Activated CD4-positive, alpha-beta T cell treated with anti-CD3 and anti-CD28 coated beads, Interleukin-2, Interleukin-6, amounts not matched to agents 100 ng/mL and 50 ng/mL, durations not matched to agents 16 hours and 8 hours (primary cell): ENCODE data around the gene POLR3C.
A peak's percentile ranks its signal among the peaks of the same experiment; 100 is the strongest.
"Not testable (repeated sequence)": the region's sequence is repeated elsewhere in the genome, so short reads cannot be mapped to it uniquely, and the experiment has no call there.

Source experiments
- DNase-seq: peaks from one replicate; pipeline ENCODE4 v3.0.0-alpha.2; 2020

The POLR3C gene, protein sequence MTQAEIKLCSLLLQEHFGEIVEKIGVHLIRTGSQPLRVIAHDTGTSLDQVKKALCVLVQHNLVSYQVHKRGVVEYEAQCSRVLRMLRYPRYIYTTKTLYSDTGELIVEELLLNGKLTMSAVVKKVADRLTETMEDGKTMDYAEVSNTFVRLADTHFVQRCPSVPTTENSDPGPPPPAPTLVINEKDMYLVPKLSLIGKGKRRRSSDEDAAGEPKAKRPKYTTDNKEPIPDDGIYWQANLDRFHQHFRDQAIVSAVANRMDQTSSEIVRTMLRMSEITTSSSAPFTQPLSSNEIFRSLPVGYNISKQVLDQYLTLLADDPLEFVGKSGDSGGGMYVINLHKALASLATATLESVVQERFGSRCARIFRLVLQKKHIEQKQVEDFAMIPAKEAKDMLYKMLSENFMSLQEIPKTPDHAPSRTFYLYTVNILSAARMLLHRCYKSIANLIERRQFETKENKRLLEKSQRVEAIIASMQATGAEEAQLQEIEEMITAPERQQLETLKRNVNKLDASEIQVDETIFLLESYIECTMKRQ

DNA sequence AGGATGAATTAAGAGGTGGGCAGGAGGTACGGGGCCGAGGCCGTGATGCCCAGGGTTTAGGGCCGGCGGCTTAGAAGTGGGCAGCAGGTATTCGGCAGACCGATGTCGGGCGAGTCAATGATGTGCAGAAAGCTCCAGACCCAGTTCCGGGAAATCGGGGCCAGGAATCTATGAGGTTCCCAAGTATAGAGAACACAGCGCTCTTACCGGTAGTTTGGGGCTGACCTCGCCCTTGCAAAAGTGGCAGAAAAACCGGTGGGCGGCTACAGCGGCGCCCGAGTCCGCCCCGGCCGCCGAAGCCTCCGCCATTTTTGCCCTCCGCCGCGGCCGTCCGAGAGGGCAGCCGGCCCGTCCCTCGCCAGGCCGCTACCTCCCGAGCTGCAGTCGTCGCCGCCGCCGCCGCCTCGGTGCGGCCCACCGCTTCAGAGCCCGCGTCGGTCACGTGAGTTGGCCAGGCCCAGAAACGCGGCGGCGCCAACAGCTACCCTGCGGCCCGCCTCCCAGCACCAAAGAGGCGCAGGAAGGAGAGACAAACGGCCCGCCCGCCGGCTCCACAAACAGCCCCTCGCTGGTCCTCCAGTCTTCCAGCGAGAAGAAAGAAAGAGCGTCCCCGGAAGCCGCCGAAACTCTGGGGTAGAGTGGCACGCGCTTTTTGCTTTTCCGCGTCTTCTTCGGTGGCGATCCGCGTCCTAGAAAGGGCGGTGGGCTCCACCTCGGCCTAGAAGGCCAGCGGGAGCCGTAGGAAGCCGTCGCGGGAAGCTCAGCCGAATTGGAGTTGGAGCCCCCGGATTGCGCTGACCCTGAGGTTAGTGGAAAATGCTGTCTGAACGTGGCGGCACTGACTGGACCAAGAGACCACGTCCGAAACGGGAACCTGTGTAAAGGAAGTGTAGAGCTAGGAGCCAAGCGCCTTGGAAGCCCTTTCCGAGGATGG, at the start of gene POLR3C, which contains the start of gene RNF115:
Gene POLR3C, plus strand, starts transcription at position 636 of the 934 bp plus-strand sequence. CDS start 1,577 bp downstream, outside the sequence.
Gene RNF115, minus strand, starts transcription at position 531 of the 934 bp plus-strand sequence. Its CDS starts 222 bp downstream, at position 309.
- peak; percentile 93 for DNase-seq

- DNase-seq = no peak
Observed at GRCh38 chr1:145777357-145778145, 46.4 kb upstream of the POLR3C start.

DNA sequence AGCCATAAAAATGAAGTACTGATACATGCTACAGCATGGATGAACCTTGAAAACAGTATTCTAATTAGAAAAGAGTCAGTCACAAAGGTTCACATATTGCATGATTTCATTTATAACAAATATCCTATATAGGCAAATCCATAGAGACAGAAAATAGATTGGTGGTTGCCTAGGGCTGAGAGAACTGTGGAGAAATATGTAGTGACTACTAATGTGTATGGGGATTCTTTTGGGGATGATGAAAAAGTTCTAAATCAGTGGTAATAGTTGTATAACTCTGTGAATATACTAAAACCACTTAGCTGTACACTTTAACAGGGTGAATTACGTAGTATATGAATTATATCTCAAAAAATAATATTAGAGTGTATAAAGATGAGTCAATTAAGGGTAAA, 45.9 kb upstream of the POLR3C start:
- DNase-seq = no peak

DNA sequence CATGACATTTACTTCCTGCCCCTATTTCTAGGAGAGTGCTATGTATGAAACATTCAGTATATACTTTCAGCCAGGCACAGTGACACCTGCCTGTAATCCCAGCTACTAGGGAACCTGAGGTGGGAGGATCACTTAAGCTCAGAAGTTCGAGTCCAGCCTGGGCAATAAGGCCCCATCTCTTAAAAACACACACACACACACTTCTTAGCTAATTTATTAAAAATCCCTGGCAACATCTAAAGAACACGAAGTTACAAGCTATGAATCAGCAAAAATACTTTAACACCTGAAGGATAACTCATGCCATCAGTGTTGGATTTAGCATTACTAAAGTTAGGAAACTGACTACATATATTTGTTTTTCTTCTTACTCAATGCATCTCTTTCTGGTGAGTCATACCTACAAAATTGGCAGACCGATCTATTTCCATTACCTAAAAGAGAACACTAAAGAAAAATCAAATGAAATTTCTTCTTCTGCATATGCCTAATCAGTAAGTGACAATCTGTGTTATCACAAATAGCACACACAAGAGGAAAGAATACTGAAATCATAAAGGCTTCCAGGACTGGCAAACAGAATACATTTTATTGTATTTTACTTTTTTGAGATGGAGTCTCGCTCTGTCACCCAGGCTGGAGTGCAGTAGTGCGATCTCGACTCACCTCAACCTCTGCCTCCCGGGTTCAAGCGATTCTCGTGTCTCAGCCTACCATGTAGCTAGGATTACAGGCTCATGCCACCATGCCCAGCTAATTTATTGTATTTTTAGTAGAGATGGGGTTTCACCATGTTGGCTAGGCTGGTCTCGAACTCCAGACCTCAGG, 41.5 kb upstream of the POLR3C start:
- DNase-seq = peak; percentile 19

DNA sequence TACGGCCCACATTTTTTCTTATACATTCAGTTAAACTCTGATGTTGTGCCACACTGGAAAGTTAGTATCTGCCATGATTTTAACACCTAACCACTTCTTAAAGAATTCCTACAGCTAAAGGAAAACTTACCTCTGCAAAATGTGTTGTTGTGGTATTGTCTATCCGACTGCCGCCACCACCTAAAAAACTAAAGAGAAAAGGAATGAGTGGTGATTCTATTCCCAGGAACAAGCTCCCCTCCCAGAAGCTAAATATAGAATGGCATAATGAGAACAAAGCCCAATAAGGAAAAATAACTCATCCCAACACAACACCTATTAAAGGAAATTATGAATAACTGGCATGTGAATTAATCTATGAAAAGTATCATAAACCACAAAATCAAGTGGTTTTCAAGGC, 39.6 kb upstream of the POLR3C start:
- no peak for DNase-seq

DNA sequence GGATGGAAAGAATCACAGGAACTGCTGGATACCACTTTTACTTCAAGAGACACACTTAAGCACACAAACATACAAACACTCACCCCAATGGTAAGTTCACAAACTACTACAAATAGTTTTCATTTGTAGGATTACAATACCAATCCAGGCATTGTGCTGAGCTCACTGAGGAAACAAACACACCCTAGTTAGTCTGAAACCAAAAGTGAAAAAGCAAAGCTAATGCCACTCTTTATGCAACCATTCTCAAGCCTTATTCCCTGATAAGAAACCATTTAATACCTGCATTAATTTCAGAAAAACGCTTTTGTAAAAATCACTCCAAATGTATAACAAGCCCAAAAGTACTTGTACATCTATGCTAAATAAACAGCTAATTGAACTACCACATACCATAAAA, 38.5 kb upstream of the POLR3C start:
- peak; percentile 14 for DNase-seq

- peak; percentile 8 for DNase-seq
Observed at GRCh38 chr1:145786271-145786670, 37.7 kb upstream of the POLR3C start.

DNA sequence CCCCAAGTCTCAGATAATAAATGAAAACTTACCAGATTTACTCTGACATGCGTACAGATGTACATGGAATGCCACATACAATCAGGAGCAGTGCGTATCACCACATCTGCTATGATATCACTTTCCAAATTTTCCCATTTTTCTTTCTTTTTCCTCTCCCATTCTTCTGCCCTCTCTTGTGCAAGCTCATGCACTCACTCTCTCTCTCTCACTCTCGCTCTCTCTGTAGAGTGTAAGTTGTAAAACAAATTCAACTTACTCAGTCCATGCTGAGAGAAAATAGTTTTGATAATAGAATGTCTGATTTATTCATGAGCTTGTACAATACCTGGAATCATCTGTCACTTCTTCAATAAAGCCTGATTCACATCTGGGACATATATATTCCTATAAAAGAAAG, 35.4 kb upstream of the POLR3C start:
- no peak for DNase-seq

- DNase-seq = not testable (repeated sequence)
Observed at GRCh38 chr1:145791860-145792259, 32.1 kb upstream of the POLR3C start.

GRCh38 chr1:145792484-145792883, 31.5 kb upstream of the POLR3C start:
- DNase-seq = no peak

DNA sequence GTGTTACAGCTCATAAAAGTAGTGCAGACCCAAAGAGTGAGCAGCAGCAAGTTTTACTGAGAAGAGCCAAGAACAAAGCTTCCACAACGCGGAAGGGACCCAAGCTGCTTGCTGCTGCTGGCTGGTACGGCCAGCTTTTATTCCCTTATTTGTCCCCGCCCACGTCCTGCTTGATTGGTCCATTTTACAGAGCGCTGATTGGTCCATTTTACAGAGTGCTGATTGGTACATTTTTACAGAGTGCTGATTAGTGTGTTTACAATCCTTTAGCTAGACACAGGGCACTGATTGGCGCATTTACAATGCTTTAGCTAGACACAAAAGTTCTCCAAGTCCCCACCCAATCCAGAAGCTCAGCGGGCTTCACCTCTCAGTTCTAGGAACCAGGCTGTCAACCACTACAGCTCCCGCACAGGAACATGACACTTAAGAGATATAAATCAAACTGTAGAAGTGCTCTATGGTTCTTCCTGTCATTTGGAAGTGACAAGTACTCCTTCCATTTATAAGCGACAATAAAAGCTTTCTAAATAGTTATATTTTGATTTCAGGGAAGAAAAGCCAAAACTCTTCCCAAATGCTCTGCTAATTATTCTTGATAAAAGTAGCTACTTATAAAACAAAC, 28.6 kb upstream of the POLR3C start:
- DNase-seq = no peak

- no peak for DNase-seq
Observed at GRCh38 chr1:145796753-145797152, 27.2 kb upstream of the POLR3C start.

- no peak for DNase-seq
Observed at GRCh38 chr1:145799806-145800205, 24.2 kb upstream of the POLR3C start.

- DNase-seq = no peak
Observed at GRCh38 chr1:145804235-145805045, 19.6 kb upstream of the POLR3C start.

DNA sequence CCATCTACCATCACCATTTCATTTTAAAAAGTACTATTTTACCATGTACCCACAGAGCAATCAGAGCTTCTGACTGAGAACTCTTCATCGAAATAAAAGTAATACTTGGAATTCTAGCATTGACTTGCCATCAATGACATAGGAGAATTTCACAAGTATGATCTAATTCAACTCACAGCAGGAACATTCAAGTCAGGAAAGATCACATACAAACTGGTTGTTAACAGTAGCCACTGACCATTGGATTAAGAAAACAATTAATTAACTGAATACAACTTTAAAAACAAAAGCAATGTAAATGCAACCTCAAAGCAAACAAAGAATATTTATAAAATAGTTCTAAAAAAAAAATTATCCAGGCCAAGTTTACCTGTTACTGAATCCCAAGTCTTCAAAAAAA, 18.9 kb upstream of the POLR3C start:
- no peak for DNase-seq

- no peak for DNase-seq
Observed at GRCh38 chr1:145806408-145806807, 17.6 kb upstream of the POLR3C start.

GRCh38 chr1:145806844-145807243, 17.2 kb upstream of the POLR3C start:
- DNase-seq = no peak

- DNase-seq = not testable (repeated sequence)
Observed at GRCh38 chr1:145812977-145813810, 10.8 kb upstream of the POLR3C start.

GRCh38 chr1:145818095-145818494, 5.9 kb upstream of the POLR3C start:
- DNase-seq = peak; percentile 19
